Mesenchymal stem cell (in vitro differentiated cells and primary cell): ENCODE data around the gene GNG7.

ENCODE experiments used
- DNase-seq: peaks from one replicate; pipeline ENCODE4 v3.0.0-alpha.2; 2013
- H2AFZ ChIP-seq: one replicate; pipeline ENCODE4 v1.6.1; 2013; ENCODE audit warnings: low read depth, mild to moderate bottlenecking, control low read depth, inconsistent platforms, low read length, moderate library complexity
- H2AK5ac ChIP-seq: 2 replicates; pipeline ENCODE4 v1.6.1; 2013; ENCODE audit warnings: low read length, moderate library complexity, mild to moderate bottlenecking, inconsistent platforms; ENCODE audit not compliant: severe bottlenecking
- H2BK120ac ChIP-seq: one replicate; pipeline ENCODE4 v1.6.1; 2013; ENCODE audit warnings: low read depth, mild to moderate bottlenecking, inconsistent platforms, low read length, moderate library complexity
- H2BK12ac ChIP-seq, 2 experiments: one replicate each; pipeline ENCODE4 v1.6.1; 2013; ENCODE audit warnings: inconsistent platforms in 2 of 2, low read length in 2 of 2, mild to moderate bottlenecking in 2 of 2, moderate library complexity in 2 of 2, control low read depth in 1 of 2
- H2BK15ac ChIP-seq: one replicate; pipeline ENCODE4 v1.6.1; 2013; ENCODE audit warnings: mild to moderate bottlenecking, low read depth, inconsistent platforms; ENCODE audit not compliant: poor library complexity, severe bottlenecking
- H2BK5ac ChIP-seq: 2 replicates; pipeline ENCODE4 v1.6.1; 2013; ENCODE audit warnings: low read depth, mild to moderate bottlenecking, low read length, control low read depth, inconsistent platforms; ENCODE audit not compliant: poor library complexity, severe bottlenecking
- H3K14ac ChIP-seq, 2 experiments: one replicate each; pipeline ENCODE4 v1.6.1; 2013; ENCODE audit warnings: inconsistent platforms in 2 of 2, low read length in 2 of 2, control low read depth in 1 of 2, mild to moderate bottlenecking in 1 of 2, moderate library complexity in 1 of 2
- H3K18ac ChIP-seq, 2 experiments: one replicate each; pipeline ENCODE4 v1.6.1; 2013; ENCODE audit warnings: inconsistent platforms in 2 of 2, low read length in 2 of 2, control low read depth in 1 of 2, low read depth in 1 of 2, mild to moderate bottlenecking in 1 of 2
- H3K23ac ChIP-seq, 2 experiments: one replicate each; pipeline ENCODE4 v1.6.1; 2013; ENCODE audit warnings: inconsistent platforms in 2 of 2, low read length in 2 of 2, mild to moderate bottlenecking in 2 of 2, moderate library complexity in 2 of 2, control low read depth in 1 of 2
- H3K27ac ChIP-seq: 2 replicates; pipeline ENCODE4 v1.5.1; 2013; ENCODE audit warnings: mild to moderate bottlenecking, moderate library complexity, low read length, control low read depth, inconsistent platforms; ENCODE audit not compliant: poor library complexity, severe bottlenecking
- H3K27me3 ChIP-seq, 2 experiments: 2 replicates each; pipeline versions ENCODE4 v1.6.1 to v1.7.0; 2013; ENCODE audit warnings: low read length in 2 of 2, mild to moderate bottlenecking in 2 of 2, moderate library complexity in 2 of 2, control low read depth in 1 of 2, inconsistent platforms in 1 of 2; ENCODE audit not compliant: control insufficient read depth in 1 of 2, insufficient read depth in 1 of 2
- H3K36me3 ChIP-seq, 2 experiments: 2 replicates each; pipeline versions ENCODE4 v1.6.1 to v1.7.0; 2013; ENCODE audit warnings: low read length in 2 of 2, control low read depth in 1 of 2, inconsistent platforms in 1 of 2, low read depth in 1 of 2, mild to moderate bottlenecking in 1 of 2; ENCODE audit not compliant: insufficient read depth in 2 of 2, control insufficient read depth in 1 of 2
- H3K4ac ChIP-seq, 2 experiments: one replicate each; pipeline ENCODE4 v1.6.1; 2013; ENCODE audit warnings: inconsistent platforms in 2 of 2, low read length in 2 of 2, mild to moderate bottlenecking in 2 of 2, moderate library complexity in 2 of 2, control low read depth in 1 of 2, low read depth in 1 of 2
- H3K4me1 ChIP-seq: 2 replicates; pipeline ENCODE4 v1.6.1; 2013; ENCODE audit warnings: low read depth, low read length, control low read depth; ENCODE audit not compliant: control insufficient read depth, insufficient read depth
- H3K4me2 ChIP-seq: 2 replicates; pipeline ENCODE4 v1.6.1; 2013; ENCODE audit warnings: low read length, mild to moderate bottlenecking, inconsistent platforms; ENCODE audit not compliant: poor library complexity, severe bottlenecking
- H3K4me3 ChIP-seq, 2 experiments: 2 replicates each; pipeline versions ENCODE4 v1.5.1 to v1.7.0; 2013; ENCODE audit warnings: low read length in 2 of 2, mild to moderate bottlenecking in 2 of 2, control low read depth in 1 of 2, low read depth in 1 of 2; ENCODE audit not compliant: insufficient read depth in 1 of 2
- H3K79me1 ChIP-seq: replicated peaks from 2 replicates; pipeline ENCODE4 v1.6.1; 2013; ENCODE audit warnings: mild to moderate bottlenecking, control low read depth, low read length, inconsistent platforms; ENCODE audit not compliant: poor library complexity, severe bottlenecking
- H3K9ac ChIP-seq: 2 replicates; pipeline ENCODE4 v1.7.0; 2013; ENCODE audit warnings: mild to moderate bottlenecking, low read length, moderate library complexity
- H3K9me3 ChIP-seq: 2 replicates; pipeline ENCODE4 v1.7.0; 2013; ENCODE audit warnings: mild to moderate bottlenecking, low read length; ENCODE audit not compliant: control insufficient read depth
- H4K8ac ChIP-seq: one replicate; pipeline ENCODE4 v1.6.1; 2013; ENCODE audit warnings: inconsistent platforms, mild to moderate bottlenecking, low read length, moderate library complexity
- H4K91ac ChIP-seq: one replicate; pipeline ENCODE4 v1.6.1; 2013; ENCODE audit warnings: mild to moderate bottlenecking, low read length, inconsistent platforms
- WGBS: methylation state at CpG from one replicate; pipeline ENCODE4 v1.1.7; 2013; ENCODE audit warnings: mixed read lengths; 5-methylcytosine and 5-hydroxymethylcytosine counted together

Gene GNG7

GRCh38 chr19:2487842-2488241 is 214.7 kb downstream of the GNG7 start:
- Histone ChIP-seq H3K27ac (no peak overlapping the region), H2AK5ac (no peak overlapping the region), H3K4me2 (no peak overlapping the region), H2BK120ac (no peak overlapping the region), H3K4me3 (no peak overlapping the region), H3K27me3 (peaks cover 0 to 15% of the 10 kb centered on the region in 2 experiments), H2BK15ac (no peak overlapping the region), H4K8ac (peak overlapping the region; percentile 63), H3K23ac (no peak overlapping the region), H4K91ac (no peak overlapping the region), H3K9ac (no peak overlapping the region), H3K18ac (no peak overlapping the region), H2AFZ (no peak overlapping the region), H3K36me3 (no peaks in the 10 kb centered on the region), H3K4ac (peak overlapping the region in 1 of 2 experiments; percentile 15), H2BK5ac (no peak overlapping the region), H3K79me1 (no peaks in the 10 kb centered on the region), H3K14ac (peak overlapping the region in 1 of 2 experiments; percentile 21), H3K4me1 (peaks cover 23% of the 10 kb centered on the region), H3K9me3 (peaks cover 4% of the 10 kb centered on the region), H2BK12ac (no peak overlapping the region)
- DNase-seq, result no peak
- 46% methylated on average over 14 of the region's 15 CpGs for WGBS

- Histone ChIP-seq H3K79me1 (no peaks in the 10 kb centered on the region), H3K36me3 (no peaks in the 10 kb centered on the region), H4K8ac (no peak overlapping the region), H3K23ac (no peak overlapping the region), H3K4me3 (no peak overlapping the region), H3K4me2 (no peak overlapping the region), H3K9me3 (peaks cover 4% of the 10 kb centered on the region), H3K4me1 (peaks cover 21% of the 10 kb centered on the region), H3K4ac (no peak overlapping the region), H2BK120ac (no peak overlapping the region), H2BK5ac (no peak overlapping the region), H3K14ac (no peak overlapping the region), H3K18ac (no peak overlapping the region), H2AK5ac (no peak overlapping the region), H3K27me3 (peaks cover 0 to 15% of the 10 kb centered on the region in 2 experiments), H4K91ac (peak overlapping the region; percentile 31), H3K9ac (no peak overlapping the region), H2BK15ac (no peak overlapping the region), H2AFZ (no peak overlapping the region), H2BK12ac (no peak overlapping the region), H3K27ac (no peak overlapping the region)
- WGBS, result 94% methylated on average over 12 of the region's 12 CpGs
- DNase-seq, result no peak
These were observed 215.4 kb downstream of the GNG7 start for GRCh38 chr19:2487090-2487489.

GRCh38 chr19:2485428-2485827 is 217.1 kb downstream of the GNG7 start:
- Histone ChIP-seq H4K91ac (peak overlapping the region; percentile 45), H3K27me3 (peaks cover 0 to 15% of the 10 kb centered on the region in 2 experiments)
- WGBS, result 89% methylated on average over 8 of the region's 8 CpGs

GRCh38 chr19:2484178-2484937 is 218.1 kb downstream of the GNG7 start:
- Histone ChIP-seq H2AFZ (no peak overlapping the region), H3K27me3 (peaks cover 0 to 9% of the 10 kb centered on the region in 2 experiments), H3K9me3 (peaks cover 4% of the 10 kb centered on the region), H3K4me3 (no peak overlapping the region), H4K8ac (no peak overlapping the region), H2BK5ac (no peak overlapping the region), H3K36me3 (no peaks in the 10 kb centered on the region), H3K23ac (no peak overlapping the region), H3K27ac (no peak overlapping the region), H3K14ac (no peak overlapping the region), H3K9ac (no peak overlapping the region), H3K4me1 (peaks cover 9% of the 10 kb centered on the region), H3K4ac (no peak overlapping the region), H3K18ac (no peak overlapping the region), H4K91ac (no peak overlapping the region), H2BK12ac (no peak overlapping the region), H2BK15ac (no peak overlapping the region), H3K4me2 (no peak overlapping the region), H3K79me1 (no peaks in the 10 kb centered on the region), H2AK5ac (no peak overlapping the region), H2BK120ac (no peak overlapping the region)
- DNase-seq, result no peak
- 93% methylated on average over 12 of the region's 13 CpGs for WGBS

More at GRCh38 chr19:2485428-2485827, 217.1 kb downstream of the GNG7 start:
- Histone ChIP-seq H3K79me1 (no peaks in the 10 kb centered on the region), H3K27ac (no peak overlapping the region), H2BK120ac (no peak overlapping the region), H2BK15ac (no peak overlapping the region), H2BK5ac (no peak overlapping the region), H2AK5ac (no peak overlapping the region), H3K36me3 (no peaks in the 10 kb centered on the region), H3K4me2 (no peak overlapping the region), H3K4me1 (peaks cover 11% of the 10 kb centered on the region), H3K23ac (no peak overlapping the region), H3K4me3 (no peak overlapping the region), H3K18ac (no peak overlapping the region), H3K4ac (no peak overlapping the region), H3K14ac (no peak overlapping the region), H3K9me3 (peaks cover 4% of the 10 kb centered on the region), H3K9ac (no peak overlapping the region), H4K8ac (no peak overlapping the region), H2BK12ac (no peak overlapping the region), H2AFZ (no peak overlapping the region)
- DNase-seq, result no peak
